T47D (cell line): ENCODE measurements around the gene MUTYH.
A peak's percentile ranks its signal among the peaks of the same experiment; 100 is the strongest.
"Not testable (repeated sequence)": the region's sequence is repeated elsewhere in the genome, so short reads cannot be mapped to it uniquely, and the experiment has no call there.

Source experiments
- DNase-seq, 2 experiments: peaks; one replicate each; pipeline versions ENCODE4 v3.0.0 to v3.0.0-alpha.2; 2011 to 2012; ENCODE audit warnings: low read depth in 1 of 2, low spot score in 1 of 2
- JUND ChIP-seq: IDR thresholded peaks from 2 replicates; pipeline ENCODE4 v1.6.1; 2012; ENCODE audit warnings: low read depth
- in situ Hi-C: cut with HindIII; loops from 2 replicates; pipeline ENCODE4 v1.10.0; 2016; ENCODE audit warnings: low sequenced_read_pairs, low pct_unique_long_range_greater_than_20kb

Gene MUTYH

GRCh38 chr1:45339789-45340558 lies at the start of gene MUTYH, which contains the start of gene TOE1:
Gene MUTYH (minus strand): TSS chr1:45340440. CDS start chr1:45334505, 5,935 bp downstream.
Gene TOE1 (plus strand): TSS chr1:45340170. CDS start chr1:45340253, 83 bp downstream.
- in situ Hi-C loops = no loop called here
- TF ChIP-seq JUND = no peak
- peak; percentile 84 to 92 for DNase-seq

- TF ChIP-seq JUND = no peak
Observed at GRCh38 chr1:45386219-45386618, 46.0 kb upstream of the MUTYH start.

GRCh38 chr1:45385302-45385701 lies 45.1 kb upstream of the MUTYH start:
- in situ Hi-C loops = no loop called here
- no peak for DNase-seq
- TF ChIP-seq JUND = no peak

More at GRCh38 chr1:45386219-45386618, 46.0 kb upstream of the MUTYH start:
- in situ Hi-C loops = no loop called here
- DNase-seq = no peak

GRCh38 chr1:45384213-45384612 lies 44.0 kb upstream of the MUTYH start:
- DNase-seq, in situ Hi-C loops: not testable (repeated sequence)

GRCh38 chr1:45383191-45383590 lies 43.0 kb upstream of the MUTYH start:
- no peak for TF ChIP-seq JUND
- no peak for DNase-seq
- in situ Hi-C loops = no loop called here

- no peak for DNase-seq
- in situ Hi-C loops = no loop called here
- no peak for TF ChIP-seq JUND
Observed at GRCh38 chr1:45381243-45381642, 41.0 kb upstream of the MUTYH start.

- in situ Hi-C loops = no loop called here
- no peak for DNase-seq
Observed at GRCh38 chr1:45380730-45381129, 40.5 kb upstream of the MUTYH start.

GRCh38 chr1:45380125-45380524 lies 39.9 kb upstream of the MUTYH start:
- no peak for TF ChIP-seq JUND
- no peak for DNase-seq
- in situ Hi-C loops = no loop called here

More at GRCh38 chr1:45380730-45381129, 40.5 kb upstream of the MUTYH start:
- TF ChIP-seq JUND = no peak

GRCh38 chr1:45379524-45379923 lies 39.3 kb upstream of the MUTYH start:
- DNase-seq = no peak
- TF ChIP-seq JUND = no peak
- in situ Hi-C loops = no loop called here

GRCh38 chr1:45378184-45378583 lies 37.9 kb upstream of the MUTYH start:
- TF ChIP-seq JUND = no peak
- no peak for DNase-seq
- in situ Hi-C loops = no loop called here

- no peak for DNase-seq
Observed at GRCh38 chr1:45375104-45376090, 35.2 kb upstream of the MUTYH start.

GRCh38 chr1:45373573-45373972 lies 33.3 kb upstream of the MUTYH start:
- no peak for DNase-seq
- in situ Hi-C loops = no loop called here
- TF ChIP-seq JUND = no peak

More at GRCh38 chr1:45375104-45376090, 35.2 kb upstream of the MUTYH start:
- no peak for TF ChIP-seq JUND
- in situ Hi-C loops = no loop called here

GRCh38 chr1:45370575-45370974 lies 30.3 kb upstream of the MUTYH start:
- in situ Hi-C loops = no loop called here
- no peak for DNase-seq
- TF ChIP-seq JUND = no peak
